K562 (cell line): ENCODE measurements around the gene COL13A1. TPM values are rescaled to one million over a fixed set of nuclear protein-coding genes. Genes with fewer than 3 reads are reported as not detected.

Experiments used
- ATAC-seq: fragments of 200-7000 bp; cut with Tn5 transposase; 3 replicates; pipeline ENCODE4 v1.9.1; 2020; ENCODE audit warnings: moderate library complexity
- BruUV-seq: library from RNA; stranded (reverse); fragments of 400-500 nt; replicated peaks from 2 replicates; lab custom pipeline; 2021; lab: Mats Ljungman, UMichigan
- CTCF ChIA-PET: fragments of 300-600 bp; formaldehyde crosslinking; extraction: SDS; loops from one replicate; lab custom pipeline; 2021; ENCODE audit warnings: low intra/inter-chr PET ratio; lab: Yijun Ruan, JAX
- POLR2A ChIA-PET: fragments of 300-600, 350-650 bp; sonication (Branson Sonifier 250); formaldehyde crosslinking; extraction: SDS; loops from one replicate; lab custom pipeline; 2021; ENCODE audit warnings: antibody characterized with exemption, inconsistent platforms; lab: Yijun Ruan, JAX
- DNase-seq, 4 experiments: peaks; one replicate each; pipeline versions ENCODE4 v3.0.0 to v3.0.0-alpha.2; 2011 to 2018; ENCODE audit warnings: low spot score in 3 of 4, mixed read lengths in 3 of 4; ENCODE audit errors: extremely low read depth in 1 of 4
- FAIRE-seq: peaks from 2 replicates; lab custom pipeline; 2011; peaks lifted over from hg19 to GRCh38; lab: Jason Lieb, UNC
- H2AFZ ChIP-seq: 2 replicates; pipeline ENCODE4 v1.6.0; 2011; ENCODE audit warnings: low read depth, low read length, control low read depth, inconsistent platforms
- H3K27ac ChIP-seq: fragments of 200-600 bp; 3 replicates; pipeline ENCODE4 v1.8.0; 2011; ENCODE audit warnings: low read depth, mild to moderate bottlenecking, control low read depth, inconsistent platforms, low read length, moderate library complexity, mixed read lengths; ENCODE audit errors: extremely low read depth
- H3K27me3 ChIP-seq, 2 experiments: fragments of 300-600 bp in 1 of 2; 2 replicates in 1 of 2; 3 replicates in 1 of 2; pipeline versions ENCODE4 v1.6.0 to v1.8.0; 2011; ENCODE audit warnings: inconsistent platforms in 2 of 2, low read length in 2 of 2, mild to moderate bottlenecking in 1 of 2, mixed read lengths in 1 of 2, moderate library complexity in 1 of 2; ENCODE audit not compliant: control insufficient read depth in 2 of 2, insufficient read depth in 2 of 2
- H3K36me3 ChIP-seq: fragments of 300-600 bp; 3 replicates; pipeline ENCODE4 v1.8.0; 2011; ENCODE audit warnings: mild to moderate bottlenecking, low read length, inconsistent platforms; ENCODE audit not compliant: control insufficient read depth, insufficient read depth
- H3K4me1 ChIP-seq, 2 experiments: fragments of 200-600 bp in 1 of 2; replicated peaks in 1 of 2; 2 replicates in 1 of 2; 3 replicates in 1 of 2; pipeline versions ENCODE4 v1.5.1 to v1.8.0; 2011; ENCODE audit warnings: inconsistent platforms in 2 of 2, low read length in 2 of 2, mild to moderate bottlenecking in 1 of 2, mixed read lengths in 1 of 2, moderate library complexity in 1 of 2; ENCODE audit not compliant: control insufficient read depth in 2 of 2, insufficient read depth in 2 of 2
- H3K4me2 ChIP-seq: 2 replicates; pipeline ENCODE4 v1.6.1; 2011; ENCODE audit warnings: low read length, control low read depth, inconsistent platforms, mixed read lengths; ENCODE audit not compliant: insufficient read depth
- H3K4me3 ChIP-seq: fragments of 200-600 bp; sonication (generic), shearing (Covaris generic); 2 replicates; pipeline ENCODE4 v1.5.1; 2016; ENCODE audit warnings: control low read depth, inconsistent platforms
- H3K79me2 ChIP-seq: fragments of 200-600 bp; 3 replicates; pipeline ENCODE4 v1.8.0; 2011; ENCODE audit warnings: low read length, inconsistent platforms; ENCODE audit not compliant: control insufficient read depth, insufficient read depth
- H3K9ac ChIP-seq, 2 experiments: 2 replicates each; pipeline versions ENCODE4 v1.6.0 to v1.6.1; 2011; ENCODE audit warnings: low read depth in 2 of 2, low read length in 2 of 2, control low read depth in 1 of 2, inconsistent platforms in 1 of 2, mild to moderate bottlenecking in 1 of 2, mixed read lengths in 1 of 2; ENCODE audit not compliant: insufficient read depth in 1 of 2
- H3K9me1 ChIP-seq: one replicate; pipeline ENCODE4 v1.6.0; 2011; ENCODE audit warnings: inconsistent platforms, mild to moderate bottlenecking, low read length, moderate library complexity; ENCODE audit not compliant: control insufficient read depth, insufficient read depth
- H3K9me3 ChIP-seq: replicated peaks from 2 replicates; pipeline ENCODE4 v1.5.1; 2011; ENCODE audit warnings: low read depth, low read length, inconsistent platforms; ENCODE audit not compliant: control insufficient read depth, insufficient read depth
- H4K20me1 ChIP-seq: replicated peaks from 2 replicates; pipeline ENCODE4 v1.6.1; 2011; ENCODE audit warnings: low read length, inconsistent platforms, mixed read lengths; ENCODE audit not compliant: control insufficient read depth, insufficient read depth
- ASH1L ChIP-seq: fragments of 450-650 bp; IDR thresholded peaks from 2 replicates; pipeline ENCODE4 v1.6.1; 2018; ENCODE audit warnings: borderline replicate concordance, mild to moderate bottlenecking, low read depth; ENCODE audit not compliant: partially characterized antibody
- BHLHE40 ChIP-seq: IDR thresholded peaks from 2 replicates; pipeline ENCODE4 v1.6.1; 2011; ENCODE audit warnings: low read length, improper control_type of control experiment
- CTBP1 ChIP-seq: fragments of 450-650 bp; IDR thresholded peaks from 2 replicates; pipeline ENCODE4 v1.6.1; 2016; ENCODE audit warnings: borderline replicate concordance
- ELF1 ChIP-seq: fragments of 200-800 bp; sonication (Bioruptor generic); IDR thresholded peaks from 2 replicates; pipeline ENCODE4 v1.6.1; 2016; ENCODE audit warnings: missing genetic modification characterization, missing compliant biosample characterization
- ESRRB ChIP-seq: fragments of 250-450 bp; sonication (Bioruptor Pico); IDR thresholded peaks from 2 replicates; pipeline ENCODE4 v1.5.0; 2020; ENCODE audit warnings: mild to moderate bottlenecking, moderate library complexity, borderline replicate concordance
- MTA2 ChIP-seq: fragments of 450-650 bp; IDR thresholded peaks from 2 replicates; pipeline ENCODE4 v1.6.1; 2016; ENCODE audit warnings: low read depth
- PTTG1 ChIP-seq: fragments of 450-650 bp; IDR thresholded peaks from 2 replicates; pipeline ENCODE4 v1.6.1; 2016; ENCODE audit warnings: low read depth, mild to moderate bottlenecking, missing genetic modification characterization, missing compliant biosample characterization
- RAD21 ChIP-seq, 2 experiments: fragments of 250-450 bp in 1 of 2; fragments of 450-650 bp in 1 of 2; sonication (Bioruptor Pico) in 1 of 2; formaldehyde crosslinking in 1 of 2; IDR thresholded peaks in 1 of 2; conservative IDR thresholded peaks in 1 of 2; 2 replicates each; pipeline versions ENCODE4 v1.4.0 to v1.8.0; 2020 to 2022; ENCODE audit warnings: mild to moderate bottlenecking in 2 of 2, moderate library complexity in 1 of 2
- SMARCC2 ChIP-seq: fragments of 450-650 bp; IDR thresholded peaks from 2 replicates; pipeline ENCODE4 v1.6.1; 2017; ENCODE audit warnings: antibody characterized with exemption, moderate library complexity, mild to moderate bottlenecking, low read depth
- THRAP3 ChIP-seq: fragments of 450-650 bp; IDR thresholded peaks from 2 replicates; pipeline ENCODE4 v1.6.1; 2016; ENCODE audit warnings: mild to moderate bottlenecking, inconsistent platforms, borderline replicate concordance
- ZBTB17 ChIP-seq: fragments of 450-650 bp; formaldehyde crosslinking; IDR thresholded peaks from 2 replicates; pipeline ENCODE4 v1.4.0; 2020; ENCODE audit warnings: mild to moderate bottlenecking
- WGBS: fragments of 100-300 bp; shearing (Covaris generic); methylation state at CpG from one replicate; pipeline ENCODE4 v1.1.6; 2016; ENCODE audit warnings: low coverage, mixed read lengths; ENCODE audit not compliant: insufficient coverage; ENCODE audit errors: missing lambda C conversion rate; 5-methylcytosine and 5-hydroxymethylcytosine counted together
- in situ Hi-C: fragments of 300-500 bp; cut with MboI; formaldehyde crosslinking; loops from 4 replicates; pipeline ENCODE4 v1.15.0; 2018; ENCODE audit warnings: inconsistent platforms, mixed read lengths
- intact Hi-C: fragments of 100-400 bp; cut with micrococcal nuclease; formaldehyde crosslinking; loops from 2 replicates; pipeline ENCODE4 v1.14.2; 2022
- polyA plus RNA-seq, 8 experiments: library from polyadenylated mRNA; depleted of rRNA in 4 of 8; stranded (reverse) in 5 of 8; unstranded in 3 of 8; fragments of >200 nt; fragmentation: Nextera tagmentation in 2 of 8; fragmentation: Illumina TruSeq in 1 of 8; extraction: Ambion mirVana in 2 of 8; extraction: Trizol in 1 of 8; gene quantifications; 2 replicates each; pipeline versions ENCODE4 v1.2.1 to v1.2.3, GENCODE V29; 2011 to 2014; ENCODE audit warnings: inconsistent platforms in 1 of 8, missing spikeins in 1 of 8
- total RNA-seq, 7 experiments: library from RNA; depleted of rRNA in 6 of 7; stranded (reverse); fragments of >200 nt in 6 of 7; fragmentation: Illumina TruSeq in 2 of 7; extraction: Trizol in 2 of 7; gene quantifications; 2 replicates each; pipeline versions ENCODE4 v1.2.1 to v1.2.3, GENCODE V29; 2011 to 2021; ENCODE audit warnings: low replicate concordance in 1 of 7
- TF ChIP-seq, protein P1 (sequence below): fragments of 450-650 bp; formaldehyde crosslinking; IDR thresholded peaks from 2 replicates; pipeline ENCODE4 v1.4.0; 2020; ENCODE audit warnings: mild to moderate bottlenecking, mixed read lengths
- TF ChIP-seq, protein P2 (sequence below): sonication (generic); formaldehyde crosslinking; IDR thresholded peaks from 2 replicates; pipeline ENCODE4 v1.8.0; 2022; ENCODE audit warnings: missing genetic modification reagents, mild to moderate bottlenecking, borderline replicate concordance
- TF ChIP-seq, protein P3 (sequence below): fragments of 450-650 bp; formaldehyde crosslinking; IDR thresholded peaks from 2 replicates; pipeline ENCODE4 v1.4.0; 2022; ENCODE audit warnings: missing genetic modification characterization
- TF ChIP-seq, protein P4 (sequence below), 3 experiments: IDR thresholded peaks in 2 of 3; conservative IDR thresholded peaks in 1 of 3; 2 replicates each; pipeline ENCODE4 v1.5.1; 2011 to 2012; ENCODE audit warnings: low read length in 3 of 3, mild to moderate bottlenecking in 3 of 3, control low read depth in 2 of 3, improper control_type of control experiment in 1 of 3, inconsistent platforms in 1 of 3, low read depth in 1 of 3, mixed read lengths in 1 of 3, moderate library complexity in 1 of 3; ENCODE audit not compliant: insufficient read depth in 2 of 3

COL13A1 gene
- total and polyA plus RNA-seq, 9 of the 15 experiments (the other 6 are each of a cell fraction or from before 2014, with no cell fraction given) = not detected

DNA sequence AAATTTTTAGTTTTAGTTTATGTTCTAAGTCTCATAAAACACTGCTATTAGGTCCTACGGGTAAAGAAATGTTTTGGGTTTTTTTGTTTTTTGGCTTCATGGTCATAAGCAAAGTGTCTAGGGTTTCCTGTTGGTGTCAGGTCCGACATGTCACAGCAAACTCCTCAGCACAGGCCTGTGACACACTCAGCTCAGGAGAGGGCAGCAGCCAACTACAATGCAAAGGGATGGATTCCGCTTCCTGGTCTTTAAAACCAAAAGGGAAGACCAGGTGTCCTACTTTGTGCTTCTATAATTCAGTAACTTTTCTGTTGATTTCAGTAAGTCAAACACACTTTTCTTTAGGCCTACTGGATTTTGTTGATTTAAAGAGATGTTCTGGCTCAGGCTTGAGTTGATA lies 167.1 kb downstream of the COL13A1 start:
- Histone ChIP-seq H3K4me2 (no peak overlapping the region), H3K4me3 (no peak overlapping the region), H3K4me1 (no peaks in the 10 kb centered on the region), H4K20me1 (no peaks in the 10 kb centered on the region), H3K9ac (no peak overlapping the region), H3K27ac (no peak overlapping the region), H3K9me1 (no peaks in the 10 kb centered on the region), H2AFZ (no peak overlapping the region), H3K79me2 (no peaks in the 10 kb centered on the region), H3K27me3 (peaks cover 16 to 42% of the 10 kb centered on the region in 2 experiments), H3K36me3 (no peaks in the 10 kb centered on the region), H3K9me3 (no peaks in the 10 kb centered on the region)
- ChIA-PET CTCF (no interaction called here), POLR2A (no interaction called here)
- in situ Hi-C loops = no loop called here
- WGBS = 2% methylated on average over 3 of the region's 3 CpGs
- FAIRE-seq (peak; percentile 80), DNase-seq (peak in 2 of 4 experiments; percentile 8 to 32), ATAC-seq (peak; percentile 85)
- BruUV-seq = no TSS peak
- intact Hi-C loops = no loop called here
- TF ChIP-seq THRAP3 (no peak), CTBP1 (no peak), ASH1L (no peak), PTTG1 (tag) (no peak), ZBTB17 (CRISPR knock-in tag) (no peak), MTA2 (no peak), ESRRB (CRISPR knock-in tag) (no peak), SMARCC2 (no peak), BHLHE40 (no peak), RAD21 (CRISPR knock-in tag; conservative IDR thresholded peaks at IDR 0.05 in 1 of 2, IDR thresholded peaks at IDR 0.05 in 1 of 2) (peak; percentile 34 to 68; a peak in 3 of 4 replicates), ELF1 (tag) (0 out of 2 replicates have a peak, but pooled peaks have one; percentile 15)
- TF ChIP-seq, protein P1, sequence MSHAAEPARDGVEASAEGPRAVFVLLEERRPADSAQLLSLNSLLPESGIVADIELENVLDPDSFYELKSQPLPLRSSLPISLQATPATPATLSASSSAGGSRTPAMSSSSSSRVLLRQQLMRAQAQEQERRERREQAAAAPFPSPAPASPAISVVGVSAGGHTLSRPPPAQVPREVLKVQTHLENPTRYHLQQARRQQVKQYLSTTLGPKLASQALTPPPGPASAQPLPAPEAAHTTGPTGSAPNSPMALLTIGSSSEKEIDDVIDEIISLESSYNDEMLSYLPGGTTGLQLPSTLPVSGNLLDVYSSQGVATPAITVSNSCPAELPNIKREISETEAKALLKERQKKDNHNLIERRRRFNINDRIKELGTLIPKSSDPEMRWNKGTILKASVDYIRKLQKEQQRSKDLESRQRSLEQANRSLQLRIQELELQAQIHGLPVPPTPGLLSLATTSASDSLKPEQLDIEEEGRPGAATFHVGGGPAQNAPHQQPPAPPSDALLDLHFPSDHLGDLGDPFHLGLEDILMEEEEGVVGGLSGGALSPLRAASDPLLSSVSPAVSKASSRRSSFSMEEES (CRISPR knock-in tag) = no peak
- TF ChIP-seq, protein P2, sequence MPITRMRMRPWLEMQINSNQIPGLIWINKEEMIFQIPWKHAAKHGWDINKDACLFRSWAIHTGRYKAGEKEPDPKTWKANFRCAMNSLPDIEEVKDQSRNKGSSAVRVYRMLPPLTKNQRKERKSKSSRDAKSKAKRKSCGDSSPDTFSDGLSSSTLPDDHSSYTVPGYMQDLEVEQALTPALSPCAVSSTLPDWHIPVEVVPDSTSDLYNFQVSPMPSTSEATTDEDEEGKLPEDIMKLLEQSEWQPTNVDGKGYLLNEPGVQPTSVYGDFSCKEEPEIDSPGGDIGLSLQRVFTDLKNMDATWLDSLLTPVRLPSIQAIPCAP = no peak
- TF ChIP-seq, protein P3, sequence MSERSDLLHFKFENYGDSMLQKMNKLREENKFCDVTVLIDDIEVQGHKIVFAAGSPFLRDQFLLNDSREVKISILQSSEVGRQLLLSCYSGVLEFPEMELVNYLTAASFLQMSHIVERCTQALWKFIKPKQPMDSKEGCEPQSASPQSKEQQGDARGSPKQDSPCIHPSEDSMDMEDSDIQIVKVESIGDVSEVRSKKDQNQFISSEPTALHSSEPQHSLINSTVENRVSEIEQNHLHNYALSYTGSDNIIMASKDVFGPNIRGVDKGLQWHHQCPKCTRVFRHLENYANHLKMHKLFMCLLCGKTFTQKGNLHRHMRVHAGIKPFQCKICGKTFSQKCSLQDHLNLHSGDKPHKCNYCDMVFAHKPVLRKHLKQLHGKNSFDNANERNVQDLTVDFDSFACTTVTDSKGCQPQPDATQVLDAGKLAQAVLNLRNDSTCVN (CRISPR knock-in tag) = no peak
- TF ChIP-seq, protein P4, sequence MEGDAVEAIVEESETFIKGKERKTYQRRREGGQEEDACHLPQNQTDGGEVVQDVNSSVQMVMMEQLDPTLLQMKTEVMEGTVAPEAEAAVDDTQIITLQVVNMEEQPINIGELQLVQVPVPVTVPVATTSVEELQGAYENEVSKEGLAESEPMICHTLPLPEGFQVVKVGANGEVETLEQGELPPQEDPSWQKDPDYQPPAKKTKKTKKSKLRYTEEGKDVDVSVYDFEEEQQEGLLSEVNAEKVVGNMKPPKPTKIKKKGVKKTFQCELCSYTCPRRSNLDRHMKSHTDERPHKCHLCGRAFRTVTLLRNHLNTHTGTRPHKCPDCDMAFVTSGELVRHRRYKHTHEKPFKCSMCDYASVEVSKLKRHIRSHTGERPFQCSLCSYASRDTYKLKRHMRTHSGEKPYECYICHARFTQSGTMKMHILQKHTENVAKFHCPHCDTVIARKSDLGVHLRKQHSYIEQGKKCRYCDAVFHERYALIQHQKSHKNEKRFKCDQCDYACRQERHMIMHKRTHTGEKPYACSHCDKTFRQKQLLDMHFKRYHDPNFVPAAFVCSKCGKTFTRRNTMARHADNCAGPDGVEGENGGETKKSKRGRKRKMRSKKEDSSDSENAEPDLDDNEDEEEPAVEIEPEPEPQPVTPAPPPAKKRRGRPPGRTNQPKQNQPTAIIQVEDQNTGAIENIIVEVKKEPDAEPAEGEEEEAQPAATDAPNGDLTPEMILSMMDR (IDR thresholded peaks at IDR 0.05 in 2 of 3, conservative IDR thresholded peaks at IDR 0.05 in 1 of 3; ENCODE audit: insufficient read depth in 2 of 3, low read depth in 1 of 3, low read length in 3 of 3) = peak; percentile 40 to 60 (median 55); a peak in 5 of 6 replicates
